ENCODE measurements around the gene SLF2. TPM values are rescaled to one million over a fixed set of nuclear protein-coding genes. Genes with fewer than 3 reads are reported as not detected.

SLF2 gene
- total and polyA plus RNA-seq, 2 of the 8 experiments (the other 6 are each of a cell fraction or from before 2014, with no cell fraction given): 5.5 to 20.9 TPM

DNA sequence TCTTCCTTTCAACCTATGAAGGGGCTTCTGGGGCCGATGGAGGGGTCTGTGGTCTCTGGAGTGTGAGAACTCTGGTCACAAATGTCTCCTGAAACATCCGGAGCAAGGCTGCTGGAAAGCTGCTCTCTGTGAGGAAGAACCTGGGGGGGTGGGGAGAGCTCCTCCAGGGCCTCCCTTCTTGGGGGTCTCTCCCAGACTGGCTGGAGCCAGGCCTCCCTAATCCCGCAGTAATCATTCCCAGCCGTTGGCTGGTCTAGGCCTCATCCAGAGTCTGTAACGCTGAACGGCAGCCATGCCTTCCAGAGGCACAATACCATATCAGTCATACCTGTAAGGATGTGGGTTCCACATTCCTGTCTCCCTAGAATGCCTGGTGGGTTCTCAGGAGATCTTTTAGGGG is 82.4 kb downstream of the SLF2 start:
- Histone ChIP-seq H3K36me3 (ENCODE audit: control insufficient read depth in 2 of 4, insufficient read depth in 4 of 4, low read length in 3 of 4) (peaks cover 18 to 38% (median 26%) of the 10 kb centered on the region in 4 experiments), H3K56ac (replicated peaks; ENCODE audit: insufficient read length, low read depth, low read length) (no peak overlapping the region), H4K8ac (ENCODE audit: extremely low read depth, insufficient read depth, low read length) (no peak overlapping the region), H3K79me1 (ENCODE audit: low read depth, low read length) (no peaks in the 10 kb centered on the region; the same call in none of the 2 replicates), H3K18ac (ENCODE audit: extremely low read depth, low read length) (no peak overlapping the region), H3K79me2 (ENCODE audit: control insufficient read depth in 1 of 2, insufficient read depth in 2 of 2, low read length in 2 of 2) (peaks cover 0 to 20% of the 10 kb centered on the region in 2 experiments; a peak in 2 of 4 replicates), H2BK20ac (ENCODE audit: low read length) (no peak overlapping the region), H2BK12ac (ENCODE audit: low read depth, low read length) (no peak overlapping the region), H3K4ac (replicated peaks; ENCODE audit: insufficient read length, low read depth, low read length) (no peak overlapping the region), H3K27me3 (replicated peaks in 1 of 4; ENCODE audit: control insufficient read depth in 3 of 4, extremely low read depth in 1 of 4, insufficient read depth in 3 of 4, low read length in 3 of 4) (no peaks in the 10 kb centered on the region), H4K20me1 (replicated peaks in 1 of 2; ENCODE audit: control insufficient read depth in 1 of 2, insufficient read depth in 2 of 2, low read length in 2 of 2) (peaks cover 7 to 12% of the 10 kb centered on the region in 2 experiments), H2BK5ac (ENCODE audit: low read depth, low read length) (no peak overlapping the region), H2BK15ac (ENCODE audit: low read length) (no peak overlapping the region), H4K91ac (replicated peaks; ENCODE audit: insufficient read length, low read length) (no peak overlapping the region), H2AK5ac (ENCODE audit: low read depth, low read length) (no peak overlapping the region), H3K23me2 (ENCODE audit: low read depth, low read length) (peaks cover 14% of the 10 kb centered on the region), H3K23ac (ENCODE audit: insufficient read length) (no peak overlapping the region), H2AFZ (ENCODE audit: low read length) (no peak overlapping the region), H3K27ac (ENCODE audit: low read depth, low read length) (no peak overlapping the region), H4K5ac (ENCODE audit: insufficient read length, low read depth, low read length) (no peak overlapping the region), H3K4me1 (replicated peaks in 1 of 4; ENCODE audit: control insufficient read depth in 3 of 4, insufficient read depth in 4 of 4, low read length in 3 of 4) (peaks cover 4 to 11% (median 7%) of the 10 kb centered on the region in 4 experiments), H3K9me3 (ENCODE audit: insufficient read depth in 2 of 2, low read depth in 1 of 2, low read length in 1 of 2) (no peaks in the 10 kb centered on the region), H3K9ac (replicated peaks in 1 of 4; ENCODE audit: extremely low read depth in 1 of 4, low read depth in 3 of 4, low read length in 3 of 4) (no peak overlapping the region), H2BK120ac (replicated peaks; ENCODE audit: low read depth, low read length) (no peak overlapping the region), H3K4me2 (ENCODE audit: insufficient read depth in 1 of 2, low read depth in 2 of 2, low read length in 2 of 2) (no peak overlapping the region), H3K14ac (ENCODE audit: insufficient read length) (no peak overlapping the region), H3K4me3 (ENCODE audit: extremely low read depth in 1 of 4, insufficient read depth in 2 of 4, low read depth in 3 of 4, low read length in 4 of 4) (no peak overlapping the region)
- ChIA-PET POLR2A (ENCODE audit: partially characterized antibody) (interaction anchor here (3.0 to 12.6 kb wide), 3 partner anchors 14 to 22 kb away, joined by 10 to 143 read pairs (median 81); no protein-coding TSS in a partner anchor), CTCF (ENCODE audit: partially characterized antibody) (interaction anchor here (0.6 to 26.8 kb wide), 7 partner anchors 12 to 156 kb away, joined by 3 to 464 read pairs (median 5); no protein-coding TSS in a partner anchor)
- FAIRE-seq: no peak
- 89% methylated on average over 6 of the region's 6 CpGs; no CpG with 5 or more reads in 1 of the 2 experiments for WGBS, 2 experiments (ENCODE audit: extremely low coverage in 1 of 2, insufficient coverage in 1 of 2, insufficient read length in 1 of 2, insufficient replicate concordance in 2 of 2, low coverage in 1 of 2, low lambda C conversion rate in 2 of 2, missing lambda C conversion rate in 1 of 2)
- no peak for DNase-seq (ENCODE audit: low read depth in 1 of 2, low spot score in 2 of 2)
- TF ChIP-seq USF2 (IDR thresholded peaks at IDR 0.05; ENCODE audit: low read length) (no peak), JUND (IDR thresholded peaks at IDR 0.05; ENCODE audit: low read length) (no peak), EGR1 (IDR thresholded peaks at IDR 0.05; ENCODE audit: borderline replicate concordance, low read depth, low read length) (no peak), HDAC2 (IDR thresholded peaks at IDR 0.05; ENCODE audit: borderline replicate concordance in 1 of 2, low read depth in 2 of 2, low read length in 2 of 2) (no peak), MAFK (IDR thresholded peaks at IDR 0.05; ENCODE audit: low read depth, low read length) (no peak), GABPA (IDR thresholded peaks at IDR 0.05; ENCODE audit: borderline replicate concordance, insufficient read depth, low read length) (no peak), NANOG (IDR thresholded peaks at IDR 0.05; ENCODE audit: insufficient read depth, low read depth, low read length, poor library complexity, severe bottlenecking) (no peak), EP300 (IDR thresholded peaks at IDR 0.05; ENCODE audit: borderline replicate concordance in 1 of 2, low read depth in 2 of 2, low read length in 2 of 2) (no peak), JUN (IDR thresholded peaks at IDR 0.05; ENCODE audit: low read depth, low read length) (no peak), TAF1 (IDR thresholded peaks at IDR 0.05; ENCODE audit: low read depth, low read length) (no peak)
